HepG2 (cell line): ENCODE measurements around the gene FKBP14. TPM values are rescaled to one million over a fixed set of nuclear protein-coding genes. Genes with fewer than 3 reads are reported as not detected.

ENCODE experiments used
- ATF7-NPFF ChIP-seq: sonication (generic); formaldehyde crosslinking; IDR thresholded peaks from 2 replicates; pipeline ENCODE4 v1.8.1; 2023; ENCODE audit warnings: mild to moderate bottlenecking, low read depth, missing genetic modification reagents, moderate library complexity
- ELF3 ChIP-seq: IDR thresholded peaks from 2 replicates; pipeline ENCODE4 v1.6.1; 2016; ENCODE audit warnings: missing genetic modification reagents, missing compliant biosample characterization
- POGZ ChIP-seq: sonication (generic); formaldehyde crosslinking; IDR thresholded peaks from 2 replicates; pipeline ENCODE4 v1.4.0; 2020; ENCODE audit warnings: mild to moderate bottlenecking, missing genetic modification reagents
- RFX1 ChIP-seq: fragments of 450-650 bp; IDR thresholded peaks from 2 replicates; pipeline ENCODE4 v1.6.1; 2017
- STAG1 ChIP-seq: sonication (generic); formaldehyde crosslinking; IDR thresholded peaks from 2 replicates; pipeline ENCODE4 v1.4.0; 2020; ENCODE audit warnings: missing genetic modification reagents
- YEATS2 ChIP-seq: sonication (generic); formaldehyde crosslinking; IDR thresholded peaks from 2 replicates; pipeline ENCODE4 v1.4.0; 2020; ENCODE audit warnings: missing genetic modification reagents, borderline replicate concordance
- ZFP1 ChIP-seq: IDR thresholded peaks from 2 replicates; pipeline ENCODE4 v1.6.1; 2016
- ZIK1 ChIP-seq: sonication (generic); formaldehyde crosslinking; IDR thresholded peaks from 2 replicates; pipeline ENCODE4 v1.5.0; 2020; ENCODE audit warnings: mild to moderate bottlenecking, low read depth, missing genetic modification reagents, borderline replicate concordance
- ZNF546 ChIP-seq: sonication (generic); formaldehyde crosslinking; conservative IDR thresholded peaks from 2 replicates; pipeline ENCODE4 v1.8.1; 2023; ENCODE audit warnings: mild to moderate bottlenecking, missing genetic modification reagents
- ZNF577 ChIP-seq: sonication (generic); formaldehyde crosslinking; IDR thresholded peaks from 2 replicates; pipeline ENCODE4 v1.4.0; 2020; ENCODE audit warnings: mild to moderate bottlenecking, low read depth, missing genetic modification reagents, borderline replicate concordance
- ZNF629 ChIP-seq: sonication (generic); formaldehyde crosslinking; conservative IDR thresholded peaks from 2 replicates; pipeline ENCODE4 v1.5.0; 2020; ENCODE audit warnings: missing genetic modification reagents
- ZNF737 ChIP-seq: sonication (generic); formaldehyde crosslinking; IDR thresholded peaks from 2 replicates; pipeline ENCODE4 v1.5.0; 2020; ENCODE audit warnings: missing genetic modification reagents, mild to moderate bottlenecking, borderline replicate concordance
- ZNF841 ChIP-seq: sonication (generic); formaldehyde crosslinking; IDR thresholded peaks from 2 replicates; pipeline ENCODE4 v1.8.1; 2023; ENCODE audit warnings: missing genetic modification reagents, borderline replicate concordance
- polyA plus RNA-seq, 8 experiments: library from polyadenylated mRNA; depleted of rRNA in 3 of 8; stranded (reverse) in 7 of 8; unstranded in 1 of 8; fragments of >200 nt; fragmentation: Illumina TruSeq in 4 of 8; extraction: Trizol in 4 of 8; gene quantifications; 2 replicates each; pipeline versions ENCODE4 v1.2.1 to v1.2.3, GENCODE V29; 2011 to 2016; ENCODE audit warnings: low read depth in 4 of 8, missing spikeins in 1 of 8, mixed read lengths in 1 of 8; ENCODE audit not compliant: insufficient read depth in 1 of 8
- total RNA-seq, 5 experiments: library from RNA; depleted of rRNA; stranded (reverse); fragments of >200 nt; fragmentation: Illumina TruSeq; extraction: Trizol; gene quantifications; 2 replicates each; pipeline ENCODE4 v1.2.3, GENCODE V29; 2016; ENCODE audit warnings: low read depth in 1 of 5
- TF ChIP-seq, protein P1 (sequence below): sonication (generic); formaldehyde crosslinking; IDR thresholded peaks from 2 replicates; pipeline ENCODE4 v1.5.0; 2020; ENCODE audit warnings: missing genetic modification reagents, mild to moderate bottlenecking, borderline replicate concordance
- TF ChIP-seq, protein P2 (sequence below): sonication (generic); formaldehyde crosslinking; conservative IDR thresholded peaks from 2 replicates; pipeline ENCODE4 v1.4.0; 2020; ENCODE audit warnings: missing genetic modification reagents
- TF ChIP-seq, protein P3 (sequence below): sonication (generic); formaldehyde crosslinking; IDR thresholded peaks from 2 replicates; pipeline ENCODE4 v1.8.0; 2023; ENCODE audit warnings: mild to moderate bottlenecking, missing genetic modification reagents
- TF ChIP-seq, protein P4 (sequence below): IDR thresholded peaks from 2 replicates; pipeline ENCODE4 v1.6.1; 2016; ENCODE audit warnings: low read depth, control low read depth
- TF ChIP-seq, protein P5 (sequence below): sonication (generic); formaldehyde crosslinking; IDR thresholded peaks from 2 replicates; pipeline ENCODE4 v1.5.1; 2020; ENCODE audit warnings: mild to moderate bottlenecking, missing genetic modification reagents, borderline replicate concordance

Gene FKBP14
- total and polyA plus RNA-seq, 2 of the 13 experiments (the other 11 are each of a cell fraction or from before 2014, with no cell fraction given) = 20.0 to 32.3 TPM

DNA sequence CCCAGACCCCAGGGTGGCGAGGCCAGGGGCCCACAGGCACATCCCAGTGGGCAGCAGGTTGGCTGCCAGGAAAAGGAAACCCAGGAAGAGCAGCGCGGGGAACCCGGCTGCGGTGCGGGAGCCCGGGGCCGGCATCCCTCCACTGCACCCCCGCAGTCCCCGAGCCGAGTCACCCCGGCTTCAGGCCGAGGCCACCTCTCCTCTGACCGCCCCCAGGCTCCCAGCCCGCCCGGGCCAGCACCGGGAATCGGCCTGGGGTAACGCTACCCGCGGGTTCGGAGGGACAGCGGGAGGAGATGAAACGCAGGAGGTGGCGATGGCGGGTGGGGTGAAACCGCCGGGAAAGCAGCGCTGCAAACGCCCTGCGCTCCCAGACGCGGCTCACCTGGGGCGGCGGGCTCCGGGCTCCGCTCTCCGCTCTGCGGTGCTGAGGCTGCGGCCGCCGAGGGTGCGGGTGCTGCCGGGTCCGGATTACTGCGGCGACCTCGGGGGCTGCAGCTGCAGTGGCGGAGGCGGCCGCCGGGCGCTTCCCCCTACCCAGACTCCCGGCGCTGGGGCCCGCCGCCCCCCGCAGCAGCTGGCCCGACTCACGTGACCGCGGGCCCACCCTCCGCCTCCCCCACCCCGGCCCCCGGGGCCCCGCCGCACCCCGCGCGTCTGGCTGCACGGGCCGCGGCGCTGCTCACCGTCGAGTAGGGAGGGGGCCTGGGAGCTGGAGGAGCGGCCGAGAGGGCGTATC lies 37.1 kb downstream of the FKBP14 start, which contains the start of gene SCRN1 (continued):
- TF ChIP-seq, protein P1, sequence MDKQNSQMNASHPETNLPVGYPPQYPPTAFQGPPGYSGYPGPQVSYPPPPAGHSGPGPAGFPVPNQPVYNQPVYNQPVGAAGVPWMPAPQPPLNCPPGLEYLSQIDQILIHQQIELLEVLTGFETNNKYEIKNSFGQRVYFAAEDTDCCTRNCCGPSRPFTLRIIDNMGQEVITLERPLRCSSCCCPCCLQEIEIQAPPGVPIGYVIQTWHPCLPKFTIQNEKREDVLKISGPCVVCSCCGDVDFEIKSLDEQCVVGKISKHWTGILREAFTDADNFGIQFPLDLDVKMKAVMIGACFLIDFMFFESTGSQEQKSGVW (CRISPR knock-in tag) = no peak
- TF ChIP-seq ATF7-NPFF (CRISPR knock-in tag) (no peak), ZNF629 (CRISPR knock-in tag) (no peak; the same call in 1 of the 2 replicates), STAG1 (CRISPR knock-in tag) (no peak), ZNF841 (CRISPR knock-in tag) (no peak), ZIK1 (CRISPR knock-in tag) (no peak), YEATS2 (CRISPR knock-in tag) (no peak), ZNF546 (CRISPR knock-in tag) (no peak; the same call in 1 of the 2 replicates), ELF3 (CRISPR knock-in tag) (no peak), ZNF737 (no peak), ZNF577 (CRISPR knock-in tag) (no peak), RFX1 (no peak), POGZ (no peak), ZFP1 (CRISPR knock-in tag) (no peak)
- TF ChIP-seq, protein P2, sequence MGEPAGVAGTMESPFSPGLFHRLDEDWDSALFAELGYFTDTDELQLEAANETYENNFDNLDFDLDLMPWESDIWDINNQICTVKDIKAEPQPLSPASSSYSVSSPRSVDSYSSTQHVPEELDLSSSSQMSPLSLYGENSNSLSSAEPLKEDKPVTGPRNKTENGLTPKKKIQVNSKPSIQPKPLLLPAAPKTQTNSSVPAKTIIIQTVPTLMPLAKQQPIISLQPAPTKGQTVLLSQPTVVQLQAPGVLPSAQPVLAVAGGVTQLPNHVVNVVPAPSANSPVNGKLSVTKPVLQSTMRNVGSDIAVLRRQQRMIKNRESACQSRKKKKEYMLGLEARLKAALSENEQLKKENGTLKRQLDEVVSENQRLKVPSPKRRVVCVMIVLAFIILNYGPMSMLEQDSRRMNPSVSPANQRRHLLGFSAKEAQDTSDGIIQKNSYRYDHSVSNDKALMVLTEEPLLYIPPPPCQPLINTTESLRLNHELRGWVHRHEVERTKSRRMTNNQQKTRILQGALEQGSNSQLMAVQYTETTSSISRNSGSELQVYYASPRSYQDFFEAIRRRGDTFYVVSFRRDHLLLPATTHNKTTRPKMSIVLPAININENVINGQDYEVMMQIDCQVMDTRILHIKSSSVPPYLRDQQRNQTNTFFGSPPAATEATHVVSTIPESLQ (CRISPR knock-in tag) = no peak
- TF ChIP-seq, protein P3, sequence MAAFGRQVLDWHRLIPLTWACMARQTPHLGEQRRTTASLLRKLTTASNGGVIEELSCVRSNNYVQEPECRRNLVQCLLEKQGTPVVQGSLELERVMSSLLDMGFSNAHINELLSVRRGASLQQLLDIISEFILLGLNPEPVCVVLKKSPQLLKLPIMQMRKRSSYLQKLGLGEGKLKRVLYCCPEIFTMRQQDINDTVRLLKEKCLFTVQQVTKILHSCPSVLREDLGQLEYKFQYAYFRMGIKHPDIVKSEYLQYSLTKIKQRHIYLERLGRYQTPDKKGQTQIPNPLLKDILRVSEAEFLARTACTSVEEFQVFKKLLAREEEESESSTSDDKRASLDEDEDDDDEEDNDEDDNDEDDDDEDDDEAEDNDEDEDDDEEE (CRISPR knock-in tag) = no peak
- TF ChIP-seq, protein P4, sequence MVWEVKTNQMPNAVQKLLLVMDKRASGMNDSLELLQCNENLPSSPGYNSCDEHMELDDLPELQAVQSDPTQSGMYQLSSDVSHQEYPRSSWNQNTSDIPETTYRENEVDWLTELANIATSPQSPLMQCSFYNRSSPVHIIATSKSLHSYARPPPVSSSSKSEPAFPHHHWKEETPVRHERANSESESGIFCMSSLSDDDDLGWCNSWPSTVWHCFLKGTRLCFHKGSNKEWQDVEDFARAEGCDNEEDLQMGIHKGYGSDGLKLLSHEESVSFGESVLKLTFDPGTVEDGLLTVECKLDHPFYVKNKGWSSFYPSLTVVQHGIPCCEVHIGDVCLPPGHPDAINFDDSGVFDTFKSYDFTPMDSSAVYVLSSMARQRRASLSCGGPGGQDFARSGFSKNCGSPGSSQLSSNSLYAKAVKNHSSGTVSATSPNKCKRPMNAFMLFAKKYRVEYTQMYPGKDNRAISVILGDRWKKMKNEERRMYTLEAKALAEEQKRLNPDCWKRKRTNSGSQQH = no peak; the same call in 1 of the 2 replicates
- TF ChIP-seq, protein P5, sequence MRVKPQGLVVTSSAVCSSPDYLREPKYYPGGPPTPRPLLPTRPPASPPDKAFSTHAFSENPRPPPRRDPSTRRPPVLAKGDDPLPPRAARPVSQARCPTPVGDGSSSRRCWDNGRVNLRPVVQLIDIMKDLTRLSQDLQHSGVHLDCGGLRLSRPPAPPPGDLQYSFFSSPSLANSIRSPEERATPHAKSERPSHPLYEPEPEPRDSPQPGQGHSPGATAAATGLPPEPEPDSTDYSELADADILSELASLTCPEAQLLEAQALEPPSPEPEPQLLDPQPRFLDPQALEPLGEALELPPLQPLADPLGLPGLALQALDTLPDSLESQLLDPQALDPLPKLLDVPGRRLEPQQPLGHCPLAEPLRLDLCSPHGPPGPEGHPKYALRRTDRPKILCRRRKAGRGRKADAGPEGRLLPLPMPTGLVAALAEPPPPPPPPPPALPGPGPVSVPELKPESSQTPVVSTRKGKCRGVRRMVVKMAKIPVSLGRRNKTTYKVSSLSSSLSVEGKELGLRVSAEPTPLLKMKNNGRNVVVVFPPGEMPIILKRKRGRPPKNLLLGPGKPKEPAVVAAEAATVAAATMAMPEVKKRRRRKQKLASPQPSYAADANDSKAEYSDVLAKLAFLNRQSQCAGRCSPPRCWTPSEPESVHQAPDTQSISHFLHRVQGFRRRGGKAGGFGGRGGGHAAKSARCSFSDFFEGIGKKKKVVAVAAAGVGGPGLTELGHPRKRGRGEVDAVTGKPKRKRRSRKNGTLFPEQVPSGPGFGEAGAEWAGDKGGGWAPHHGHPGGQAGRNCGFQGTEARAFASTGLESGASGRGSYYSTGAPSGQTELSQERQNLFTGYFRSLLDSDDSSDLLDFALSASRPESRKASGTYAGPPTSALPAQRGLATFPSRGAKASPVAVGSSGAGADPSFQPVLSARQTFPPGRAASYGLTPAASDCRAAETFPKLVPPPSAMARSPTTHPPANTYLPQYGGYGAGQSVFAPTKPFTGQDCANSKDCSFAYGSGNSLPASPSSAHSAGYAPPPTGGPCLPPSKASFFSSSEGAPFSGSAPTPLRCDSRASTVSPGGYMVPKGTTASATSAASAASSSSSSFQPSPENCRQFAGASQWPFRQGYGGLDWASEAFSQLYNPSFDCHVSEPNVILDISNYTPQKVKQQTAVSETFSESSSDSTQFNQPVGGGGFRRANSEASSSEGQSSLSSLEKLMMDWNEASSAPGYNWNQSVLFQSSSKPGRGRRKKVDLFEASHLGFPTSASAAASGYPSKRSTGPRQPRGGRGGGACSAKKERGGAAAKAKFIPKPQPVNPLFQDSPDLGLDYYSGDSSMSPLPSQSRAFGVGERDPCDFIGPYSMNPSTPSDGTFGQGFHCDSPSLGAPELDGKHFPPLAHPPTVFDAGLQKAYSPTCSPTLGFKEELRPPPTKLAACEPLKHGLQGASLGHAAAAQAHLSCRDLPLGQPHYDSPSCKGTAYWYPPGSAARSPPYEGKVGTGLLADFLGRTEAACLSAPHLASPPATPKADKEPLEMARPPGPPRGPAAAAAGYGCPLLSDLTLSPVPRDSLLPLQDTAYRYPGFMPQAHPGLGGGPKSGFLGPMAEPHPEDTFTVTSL (CRISPR knock-in tag) = no peak
